Gastrocnemius medialis (tissue), 4 donors: ENCODE results near the gene ZMYM3.

Source experiments
- CTCF ChIP-seq, 5 experiments: fragments of 450-650 bp in 3 of 5; fragments of 200-600 bp in 2 of 5; sonication (generic) in 2 of 5; IDR thresholded peaks in 4 of 5; conservative IDR thresholded peaks in 1 of 5; 1 replicate in 4 of 5; 2 replicates in 1 of 5; pipeline ENCODE4 v1.5.1; 2016 to 2019; ENCODE audit warnings: antibody characterized with exemption in 5 of 5, mild to moderate bottlenecking in 3 of 5, moderate library complexity in 3 of 5
- POLR2A ChIP-seq, 2 donors: fragments of 450-650 bp; IDR thresholded peaks; one replicate each; pipeline ENCODE4 v1.6.1; 2017; ENCODE audit warnings: antibody characterized with exemption in 2 of 2, mild to moderate bottlenecking in 2 of 2, moderate library complexity in 2 of 2

- TF ChIP-seq CTCF (IDR thresholded peaks at IDR 0.05 in 4 of 5, conservative IDR thresholded peaks at IDR 0.05 in 1 of 5), result no peak
- TF ChIP-seq POLR2A (IDR thresholded peaks at IDR 0.05), result no peak
These were observed 8.8 kb downstream of the ZMYM3 start for GRCh38 chrX:71245159-71245558.
